GM19438 (cell line): ENCODE data around the gene HOXC9.

Experiments used
- ATAC-seq: cut with Tn5 transposase; IDR thresholded peaks from one replicate; pipeline ENCODE4 v1.9.1; 2021; ENCODE audit warnings: low read depth; ENCODE audit not compliant: unreplicated experiment

HOXC9 gene

DNA sequence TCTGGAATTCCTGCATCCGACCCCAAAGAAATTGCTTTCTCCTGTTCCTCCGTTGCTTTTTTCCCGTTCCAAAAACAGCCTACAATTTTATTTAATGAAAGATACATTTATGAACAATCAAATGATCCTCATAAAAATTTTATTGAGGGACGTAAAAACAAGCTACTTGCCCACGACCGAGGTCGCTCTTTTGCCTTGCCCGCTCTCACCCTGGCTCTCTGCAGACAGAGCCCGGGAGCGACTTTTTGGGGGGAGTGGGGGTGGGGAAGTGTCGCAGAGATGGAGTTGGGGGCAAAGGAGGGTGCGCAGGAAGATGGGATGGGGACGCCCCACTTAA, 1.1 kb upstream of the HOXC9 start:
- ATAC-seq, result no peak

DNA sequence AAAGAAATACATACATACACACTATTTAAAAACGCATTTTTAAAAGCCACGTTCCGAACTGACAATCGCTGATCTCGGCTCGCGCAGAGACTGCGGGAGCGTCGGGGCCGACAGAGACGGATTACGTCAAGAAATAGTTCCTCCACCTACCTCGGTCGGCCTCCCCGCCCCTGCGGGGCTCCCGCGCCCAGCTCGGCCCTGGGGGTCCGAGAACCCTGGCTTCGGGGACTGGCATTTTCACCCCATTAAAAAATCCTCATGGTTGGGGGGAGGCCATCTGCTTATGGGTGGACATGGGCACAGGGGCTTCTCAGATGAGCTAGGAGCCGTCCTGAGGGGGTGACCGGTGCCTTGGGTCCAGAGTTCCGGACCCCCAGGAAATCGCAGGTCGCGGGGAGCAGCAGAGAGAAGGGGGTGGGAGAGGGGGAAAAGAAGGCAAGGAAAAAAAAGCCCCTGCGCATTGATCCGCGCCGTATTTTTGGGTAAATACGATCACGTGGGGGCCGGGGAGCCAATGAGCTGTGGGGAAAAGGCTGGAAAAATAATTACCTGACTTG, 324 bp upstream of the HOXC9 start:
- no peak for ATAC-seq

DNA sequence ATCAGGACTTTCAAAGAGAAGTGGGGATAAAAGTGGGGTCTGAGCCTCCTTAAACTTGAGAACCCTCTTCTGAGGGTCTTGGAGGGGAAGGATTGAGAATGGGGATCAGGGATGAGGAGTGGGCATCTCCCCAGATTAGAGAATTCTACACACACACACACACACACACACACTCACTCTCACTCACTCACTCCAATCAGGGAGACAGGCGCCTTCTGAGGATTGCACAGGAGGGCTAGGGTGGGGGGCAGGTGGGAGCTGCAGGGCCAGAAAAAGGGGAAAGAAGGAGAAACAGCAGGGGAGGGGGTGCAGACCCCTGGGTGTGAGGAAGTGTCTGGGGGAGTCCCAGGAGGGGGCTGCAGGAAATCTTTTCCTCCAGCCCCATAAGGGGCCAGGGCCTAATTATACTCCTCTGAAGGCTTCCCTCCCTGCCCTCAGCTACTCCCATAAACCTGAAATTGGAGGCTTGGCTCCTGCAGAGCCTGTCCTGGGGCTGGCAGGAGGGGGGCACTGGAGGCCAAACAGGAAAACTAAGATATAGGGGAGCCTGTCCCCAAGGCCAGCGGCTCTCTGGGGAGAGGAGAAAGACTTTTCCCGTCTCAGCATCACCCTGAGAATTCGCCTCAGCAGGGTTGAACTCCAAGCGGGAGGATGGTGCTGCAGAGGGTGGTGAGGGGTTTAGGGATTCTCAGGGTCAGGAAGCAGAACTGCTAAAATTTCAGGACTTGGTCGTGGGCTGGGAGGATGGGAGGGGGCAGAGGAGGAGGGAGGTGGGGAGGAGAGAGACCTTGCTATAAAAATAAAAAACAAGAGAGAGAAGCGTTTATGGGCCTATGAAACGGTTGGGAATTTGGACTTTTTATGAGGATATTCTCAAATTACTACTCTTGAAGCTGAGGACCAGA, 1.6 kb downstream of the HOXC9 start:
- no peak for ATAC-seq

DNA sequence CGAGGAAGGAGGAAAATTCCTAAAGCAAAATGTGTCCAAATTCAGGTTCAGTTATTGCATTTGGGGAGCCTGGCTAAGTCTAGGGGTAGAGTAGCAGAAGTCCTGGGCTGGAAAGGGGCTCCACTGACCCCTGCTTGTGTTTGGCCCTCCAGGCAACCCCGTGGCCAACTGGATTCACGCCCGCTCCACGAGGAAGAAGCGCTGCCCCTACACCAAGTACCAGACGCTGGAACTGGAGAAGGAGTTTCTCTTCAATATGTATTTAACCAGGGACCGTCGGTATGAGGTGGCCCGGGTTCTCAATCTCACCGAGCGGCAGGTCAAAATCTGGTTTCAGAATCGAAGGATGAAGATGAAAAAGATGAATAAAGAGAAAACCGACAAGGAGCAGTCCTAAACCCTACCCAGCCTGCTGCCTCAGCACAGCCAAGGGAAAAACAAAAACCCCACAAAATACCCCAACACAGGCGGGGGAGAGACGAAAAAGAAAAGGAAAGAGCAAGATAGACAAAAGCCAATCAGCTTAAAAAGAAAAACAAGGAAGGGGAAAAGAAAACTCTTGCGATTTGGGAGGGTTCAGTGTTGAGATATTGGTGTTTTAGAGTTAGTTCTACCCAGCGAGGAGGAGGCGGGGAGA, 2.4 kb downstream of the HOXC9 start:
- ATAC-seq, result no peak

DNA sequence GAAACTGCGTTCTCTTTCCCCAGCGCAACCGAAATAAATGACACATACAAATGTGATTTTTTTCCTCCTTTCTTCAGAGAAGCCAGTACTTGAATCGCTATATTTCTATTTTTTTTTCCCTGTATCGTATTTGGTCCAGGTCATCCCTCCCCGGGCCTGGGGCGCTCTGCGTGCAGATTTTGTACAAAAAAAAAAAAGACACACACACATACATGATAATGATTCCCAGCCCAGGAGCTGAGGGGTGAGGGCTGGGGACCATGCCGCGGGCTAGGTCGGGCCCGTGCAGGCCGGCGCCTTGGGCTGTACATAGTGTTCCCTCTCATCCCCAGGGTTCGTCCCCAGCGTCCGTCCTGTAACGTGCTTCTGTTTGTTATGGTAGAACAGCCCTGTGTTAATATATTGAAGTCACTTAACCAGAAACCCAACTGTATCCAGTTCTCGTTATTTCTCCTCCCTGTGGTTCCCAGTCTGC, 3.0 kb downstream of the HOXC9 start:
- ATAC-seq, result no peak

DNA sequence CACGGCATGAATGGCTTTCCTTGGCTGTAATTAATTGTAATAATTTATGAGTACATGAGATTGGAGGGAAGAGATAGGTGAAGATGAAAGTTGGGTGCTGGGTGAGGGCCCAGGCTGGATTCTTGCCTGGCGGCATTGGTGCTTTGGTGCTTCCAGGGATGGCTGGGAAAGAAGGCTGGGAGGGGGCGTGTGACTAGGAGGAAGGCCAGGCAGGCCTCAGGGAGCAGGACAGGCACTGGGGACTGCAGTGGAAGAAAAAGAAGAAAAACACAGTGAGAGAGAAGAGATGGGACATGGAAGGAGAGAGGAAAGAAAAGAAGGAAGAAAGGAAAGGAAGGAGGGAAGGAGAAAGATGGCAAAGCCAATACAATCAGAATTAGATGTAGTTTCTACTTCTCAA, 3.7 kb downstream of the HOXC9 start:
- ATAC-seq, result no peak

DNA sequence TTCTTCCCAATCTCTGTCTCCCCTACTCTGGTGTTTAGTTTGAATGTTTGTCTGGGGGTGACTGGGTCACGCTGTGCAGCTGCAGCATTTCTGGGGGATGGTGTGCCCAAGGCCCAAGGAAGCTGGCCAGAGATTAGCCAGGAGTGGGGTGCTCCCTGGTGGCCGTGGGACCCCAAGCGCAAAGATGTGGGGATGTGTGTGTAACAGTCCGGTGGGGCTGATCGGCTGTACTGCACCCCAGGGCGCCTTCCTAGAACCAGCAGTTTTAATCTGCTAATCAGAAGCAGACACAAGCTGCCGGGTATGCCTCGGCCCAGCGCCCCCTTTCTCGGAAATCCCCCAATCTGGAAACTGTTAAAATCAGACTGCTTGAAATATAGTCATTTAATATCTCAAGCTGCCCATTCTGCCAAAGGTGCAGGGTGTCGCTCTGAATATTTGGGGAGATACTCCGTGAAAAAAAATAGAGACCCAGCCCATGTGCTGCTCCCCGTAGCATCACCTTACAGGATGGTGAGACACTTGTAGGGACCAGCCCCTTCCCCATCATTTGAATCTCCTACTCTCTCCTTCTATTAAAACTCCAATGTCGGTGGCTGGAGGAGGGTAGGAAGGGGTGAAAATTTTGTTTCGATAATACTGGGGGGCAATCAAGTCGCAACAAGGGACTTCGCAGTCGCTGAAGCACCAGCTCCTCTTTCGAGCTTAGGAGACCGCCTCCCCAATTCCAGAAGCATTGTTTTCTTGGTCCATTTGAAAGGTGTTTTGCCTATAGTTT, 4.3 kb downstream of the HOXC9 start:
- ATAC-seq, result no peak

DNA sequence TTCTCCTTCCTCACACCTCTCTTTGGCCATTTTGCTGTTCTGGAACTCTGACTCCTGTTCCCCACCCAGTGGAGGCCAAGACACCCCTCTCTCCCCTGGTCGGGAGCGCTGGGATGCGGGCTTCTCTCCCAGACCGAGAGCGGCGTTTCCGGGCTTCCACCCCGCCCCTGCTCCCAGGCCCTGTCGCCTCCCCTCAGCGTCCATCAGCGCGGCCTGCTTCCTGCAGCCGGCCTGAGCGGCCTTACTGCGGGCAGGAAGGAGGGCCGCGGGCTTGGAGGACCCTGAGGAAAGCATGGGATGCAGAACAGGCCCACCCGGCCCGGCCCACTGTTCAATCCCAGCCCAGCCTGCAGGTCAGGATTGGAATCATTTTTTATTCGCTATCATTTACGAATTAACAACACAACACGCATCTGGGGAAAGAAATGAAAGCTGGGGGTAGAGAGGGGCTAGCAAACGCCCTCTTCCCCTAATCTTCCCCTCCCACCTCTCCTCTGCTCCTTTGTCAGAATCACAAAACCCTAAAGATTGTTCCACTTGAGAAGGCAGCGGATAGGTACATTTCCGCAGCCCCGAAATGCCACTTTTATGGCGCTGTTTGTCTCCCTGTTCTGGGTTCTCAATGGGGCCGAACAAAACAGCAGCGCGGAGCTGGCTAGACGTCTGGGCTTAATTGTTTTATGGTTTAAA, 5.0 kb downstream of the HOXC9 start:
- ATAC-seq, result no peak

DNA sequence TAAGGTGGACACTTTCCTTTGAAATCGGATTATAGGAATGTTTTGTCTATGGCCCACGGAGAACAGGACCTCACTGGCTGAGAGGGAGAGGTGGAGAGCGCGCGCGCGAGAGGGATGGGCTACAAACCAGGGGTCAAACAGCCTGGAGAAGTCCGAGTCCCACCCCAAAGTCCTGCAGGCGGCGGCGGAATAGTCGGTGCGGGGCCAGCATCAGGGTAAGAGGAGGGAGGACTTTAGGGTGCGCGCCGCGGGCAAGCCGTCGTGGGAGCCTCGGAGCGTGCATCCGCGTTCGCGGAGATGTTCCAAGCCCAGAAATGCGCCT, 5.5 kb downstream of the HOXC9 start:
- ATAC-seq, result no peak

DNA sequence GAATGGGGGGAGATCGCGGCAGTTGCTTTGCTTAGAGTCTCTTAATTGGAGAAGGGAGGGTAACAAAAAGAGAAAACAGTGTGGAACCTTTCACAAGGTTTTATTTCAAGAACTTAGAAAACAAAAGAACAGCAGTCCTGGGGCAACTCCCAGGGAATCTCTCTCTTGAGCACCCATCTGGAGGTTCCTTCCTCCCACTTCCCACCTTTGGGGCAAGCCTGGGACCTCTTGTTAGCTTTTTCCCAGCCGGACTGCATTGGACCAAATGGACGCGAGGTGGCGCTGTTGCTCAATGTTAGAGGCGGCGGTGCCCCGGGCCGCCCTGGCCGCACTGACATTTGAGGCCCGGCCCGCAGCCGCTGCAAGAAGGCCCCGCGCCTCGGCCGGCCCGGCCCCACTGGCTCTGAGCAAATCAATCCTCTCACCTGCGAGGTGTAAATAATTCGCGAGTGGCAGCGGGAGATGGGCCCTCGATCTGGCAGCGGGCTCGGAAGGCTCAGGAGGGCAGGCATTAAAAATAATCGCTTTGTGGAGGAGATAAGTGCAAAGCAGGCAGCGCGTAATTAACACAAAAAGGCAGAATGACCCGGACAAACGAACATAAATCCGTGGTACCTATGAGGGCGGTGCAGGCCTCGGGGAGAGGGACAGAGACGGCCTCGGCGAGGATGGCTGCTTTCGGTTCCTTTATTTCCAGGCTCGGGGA, 6.0 kb downstream of the HOXC9 start:
- no peak for ATAC-seq

DNA sequence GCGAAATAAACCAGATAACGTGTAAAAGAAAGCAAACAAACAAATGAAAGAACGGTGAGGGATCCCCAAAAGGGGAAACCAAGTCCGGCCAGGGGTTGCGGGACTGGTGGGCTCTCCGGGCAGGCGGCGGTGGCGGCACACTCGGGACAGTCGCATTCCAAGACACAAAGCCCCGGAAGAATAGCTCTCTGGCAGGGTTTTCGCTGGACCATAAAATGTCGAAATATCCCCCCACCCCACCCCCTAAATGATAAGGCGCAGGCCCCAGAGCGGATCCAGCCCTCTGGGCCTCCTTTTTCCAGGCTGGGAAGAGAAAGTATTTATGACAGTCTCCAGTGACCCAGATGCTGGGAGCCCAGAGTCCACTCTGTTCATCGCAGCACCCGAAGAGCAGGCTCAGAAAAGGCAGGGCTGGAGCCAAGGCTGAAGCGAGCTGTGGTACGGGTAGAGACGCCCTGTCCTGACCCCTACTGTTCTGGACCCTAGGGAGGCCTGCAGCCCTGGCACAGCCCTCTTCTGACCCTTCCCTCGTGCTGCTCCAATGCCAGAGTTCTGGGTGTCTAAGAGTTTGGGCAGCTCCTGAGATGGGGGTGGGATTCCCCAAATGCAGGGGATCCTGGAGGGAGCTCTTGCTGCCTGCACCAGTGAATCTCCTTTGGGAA, 6.7 kb downstream of the HOXC9 start:
- ATAC-seq, result no peak

DNA sequence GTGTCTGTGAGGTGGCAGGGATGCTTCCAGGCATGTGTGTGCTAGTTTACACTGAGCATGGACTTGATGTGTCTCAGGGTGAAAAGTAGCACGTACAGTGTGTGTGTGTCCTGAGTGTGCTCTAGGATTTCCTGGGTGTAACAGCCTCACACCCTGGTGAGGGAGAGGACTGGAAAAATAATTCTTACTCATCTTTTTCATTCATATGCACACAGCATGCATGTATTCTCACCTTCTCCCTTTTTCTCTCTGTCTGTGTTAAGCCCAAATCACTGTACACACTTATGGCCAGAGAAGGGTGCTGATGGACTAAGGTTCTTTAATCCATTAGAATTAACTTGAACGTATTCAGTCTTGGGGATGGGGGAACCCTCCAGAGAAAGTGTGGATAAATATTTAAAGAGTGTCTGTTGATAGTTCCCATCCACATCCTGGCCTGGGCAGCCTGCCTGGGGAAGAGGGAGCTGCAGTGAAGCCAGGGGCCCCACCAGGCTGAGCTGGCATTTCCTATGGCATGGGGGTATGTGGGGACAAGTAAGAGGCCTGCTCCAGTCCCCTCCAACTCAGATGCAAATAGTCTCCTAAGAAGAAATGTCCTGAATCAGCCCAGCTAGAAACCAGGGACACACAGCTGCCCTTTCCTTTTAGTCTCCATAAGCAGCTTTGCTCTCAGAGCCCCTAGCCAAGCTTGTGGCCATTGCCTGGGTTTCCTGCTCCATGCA, 7.7 kb downstream of the HOXC9 start:
- no peak for ATAC-seq

DNA sequence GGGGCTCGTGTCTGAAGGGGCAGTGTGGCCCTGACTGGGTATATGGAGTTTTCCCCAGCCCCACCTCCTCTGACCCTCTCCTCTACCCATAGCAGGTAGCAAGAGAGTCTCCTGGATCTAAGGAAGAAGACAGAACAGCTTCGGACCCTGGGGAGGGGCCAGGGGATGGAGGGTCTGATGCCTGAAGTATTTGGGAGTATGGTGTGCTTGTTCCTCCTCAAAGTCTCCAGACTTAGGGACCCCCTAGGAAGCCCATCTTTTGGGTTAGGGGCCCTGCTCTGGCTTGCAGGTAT, 8.2 kb downstream of the HOXC9 start:
- no peak for ATAC-seq

DNA sequence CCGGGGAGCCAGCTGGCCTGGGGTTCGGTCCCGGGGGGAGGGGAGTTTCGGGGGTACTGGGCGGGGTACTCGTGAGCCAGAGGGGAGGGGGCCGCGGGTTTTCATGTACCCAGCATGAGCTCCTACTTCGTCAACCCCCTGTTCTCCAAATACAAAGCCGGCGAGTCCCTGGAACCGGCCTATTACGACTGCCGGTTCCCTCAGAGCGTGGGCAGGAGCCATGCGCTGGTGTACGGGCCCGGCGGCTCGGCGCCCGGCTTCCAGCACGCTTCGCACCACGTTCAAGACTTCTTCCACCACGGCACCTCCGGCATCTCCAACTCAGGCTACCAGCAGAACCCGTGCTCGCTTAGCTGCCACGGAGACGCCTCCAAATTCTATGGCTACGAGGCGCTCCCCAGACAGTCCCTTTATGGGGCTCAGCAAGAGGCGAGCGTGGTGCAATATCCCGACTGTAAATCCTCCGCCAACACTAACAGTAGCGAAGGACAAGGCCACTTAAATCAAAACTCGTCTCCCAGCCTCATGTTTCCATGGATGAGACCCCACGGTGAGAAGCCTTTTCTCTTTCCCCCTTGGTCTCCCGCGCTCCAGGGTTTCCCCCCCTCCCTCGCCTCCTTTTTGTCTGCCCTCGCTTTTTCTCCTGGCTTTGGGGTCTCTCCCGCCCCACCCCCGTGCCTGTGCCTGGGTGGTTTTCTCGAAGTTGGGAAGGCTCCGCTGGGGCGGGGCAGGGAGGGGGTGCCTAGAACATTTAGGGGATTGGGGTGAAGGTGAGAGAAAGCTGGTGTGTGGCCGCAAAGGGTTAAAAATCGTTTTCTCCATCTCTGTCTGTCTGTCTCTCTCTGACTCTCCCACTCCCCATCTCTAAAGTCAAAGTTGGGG, 9.5 kb downstream of the HOXC9 start:
- ATAC-seq, result no peak

DNA sequence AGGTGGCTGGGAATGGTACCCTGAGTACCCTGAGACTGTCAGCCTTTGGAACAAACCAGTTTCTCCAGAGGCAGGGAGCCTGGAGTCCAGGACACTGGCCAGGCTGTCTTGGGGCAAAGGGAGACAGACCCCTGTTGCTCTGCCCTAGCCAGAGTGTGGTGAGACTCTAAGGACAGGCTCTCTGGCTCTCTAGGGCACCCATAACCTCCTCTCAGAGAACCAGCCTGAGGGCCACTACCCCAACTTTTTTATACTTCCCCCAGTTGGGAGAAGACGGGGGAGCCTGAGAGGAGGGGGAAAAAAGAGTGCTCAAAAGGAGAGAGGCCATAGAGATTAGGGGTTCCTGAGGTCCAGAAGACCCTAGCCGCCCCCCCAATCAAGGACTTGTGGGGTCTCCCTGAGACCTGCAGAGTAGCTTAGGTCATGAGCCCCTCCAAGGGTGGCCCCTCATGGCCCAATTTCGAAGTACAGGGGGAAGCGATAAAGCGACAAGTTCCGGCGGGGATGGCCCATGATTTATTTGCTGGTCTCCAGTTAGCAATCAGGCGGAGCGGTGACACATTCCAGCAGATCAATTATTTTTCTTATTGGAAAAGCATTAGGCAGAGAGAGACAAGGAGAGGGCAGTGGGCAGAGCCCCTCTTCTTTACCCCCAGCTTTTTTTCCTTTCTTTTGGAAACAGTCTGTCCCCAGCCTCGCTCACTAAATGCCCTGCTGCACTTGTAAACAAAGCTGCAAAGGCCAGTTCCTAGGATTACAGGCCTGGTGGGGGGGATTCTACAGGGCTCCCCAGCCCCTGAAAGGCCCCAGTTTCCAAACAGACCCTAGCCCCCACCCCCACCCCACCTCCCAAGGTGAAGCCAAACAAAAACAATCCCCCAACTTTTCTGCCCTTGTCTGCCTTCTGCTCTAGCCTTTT, 10.4 kb downstream of the HOXC9 start:
- ATAC-seq, result no peak

DNA sequence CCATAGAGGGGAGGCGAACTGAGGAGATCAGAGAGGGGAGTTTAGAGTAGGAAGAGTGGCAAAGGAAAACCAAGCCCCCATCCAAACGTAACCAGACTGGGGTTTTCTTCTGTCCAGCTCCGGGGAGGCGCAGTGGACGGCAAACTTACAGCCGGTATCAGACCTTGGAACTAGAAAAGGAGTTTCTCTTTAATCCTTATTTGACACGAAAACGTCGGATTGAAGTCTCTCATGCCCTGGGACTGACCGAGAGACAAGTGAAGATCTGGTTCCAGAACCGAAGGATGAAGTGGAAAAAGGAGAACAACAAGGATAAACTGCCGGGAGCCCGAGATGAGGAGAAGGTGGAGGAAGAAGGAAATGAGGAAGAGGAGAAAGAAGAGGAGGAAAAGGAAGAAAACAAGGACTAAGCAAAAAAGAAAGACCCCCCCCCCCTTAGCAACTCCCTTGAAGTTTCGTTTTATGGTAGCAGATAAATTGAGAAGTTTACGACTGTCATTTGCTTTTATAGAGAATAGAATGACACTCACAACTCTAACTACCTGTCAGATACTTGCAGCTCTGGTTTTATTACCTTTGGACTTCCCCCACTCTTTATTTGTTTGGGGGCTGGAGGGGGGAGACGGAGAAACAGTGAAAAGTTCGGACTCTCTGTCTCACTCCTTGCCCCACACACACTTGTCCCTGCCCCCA, 11.2 kb downstream of the HOXC9 start:
- no peak for ATAC-seq
